Kasumi-1 (cell line): ENCODE data around the gene TRIM25.
"Not testable (repeated sequence)": the region's sequence is repeated elsewhere in the genome, so short reads cannot be mapped to it uniquely, and the experiment has no call there.

Experiments used
- DNase-seq, 2 experiments: peaks; one replicate each; lab custom pipeline; 2025; lab: John Stamatoyannopoulos, UW

The TRIM25 gene

DNA sequence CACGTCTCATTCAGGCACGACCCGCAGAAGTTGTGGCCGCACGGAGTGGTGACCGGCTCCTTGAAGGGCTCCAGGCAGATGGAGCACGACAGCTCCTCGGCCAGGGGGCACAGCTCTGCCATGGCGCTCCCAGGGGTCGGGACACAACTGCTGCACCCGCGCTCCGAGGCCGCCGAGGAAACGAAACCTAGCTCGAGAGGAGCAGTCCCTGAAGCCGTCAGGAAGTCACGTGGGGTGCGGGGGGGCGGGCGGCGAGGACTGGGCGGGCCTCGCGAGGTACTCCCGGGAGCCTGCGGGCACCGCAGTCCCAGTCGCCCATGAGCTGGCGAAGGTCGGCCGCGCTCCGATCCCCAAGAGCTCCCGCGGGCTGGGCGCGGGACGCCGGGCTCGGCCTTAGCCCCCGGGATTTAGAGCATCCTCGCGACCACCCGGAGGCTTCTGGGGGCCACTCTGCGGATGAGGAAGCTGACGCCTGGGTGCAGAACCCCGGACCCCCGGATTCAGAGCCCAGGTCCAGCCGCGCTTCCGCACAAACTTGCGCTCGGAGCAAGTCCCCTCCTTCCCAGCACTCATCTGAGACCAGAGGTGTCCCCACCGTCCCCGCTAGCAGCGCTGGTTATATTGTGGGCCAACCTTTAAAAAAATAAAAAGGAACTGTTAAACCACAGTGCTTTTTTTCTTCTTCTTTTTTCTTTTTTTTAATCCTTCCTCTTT is at the start of gene TRIM25:
Gene TRIM25, minus strand, starts transcription at position 183 of the 714 bp plus-strand sequence. Its CDS starts 61 bp downstream, at position 122.
- DNase-seq, result peak; percentile 88 to 93

- peak; percentile 87 to 93 for DNase-seq
Observed at GRCh38 chr17:56960596-56961538, 47.0 kb upstream of the TRIM25 start, which contains the start of gene COIL. Gene COIL, minus strand, starts transcription at chr17:56961050. Its CDS starts 31 bp downstream, at chr17:56961019.

DNA sequence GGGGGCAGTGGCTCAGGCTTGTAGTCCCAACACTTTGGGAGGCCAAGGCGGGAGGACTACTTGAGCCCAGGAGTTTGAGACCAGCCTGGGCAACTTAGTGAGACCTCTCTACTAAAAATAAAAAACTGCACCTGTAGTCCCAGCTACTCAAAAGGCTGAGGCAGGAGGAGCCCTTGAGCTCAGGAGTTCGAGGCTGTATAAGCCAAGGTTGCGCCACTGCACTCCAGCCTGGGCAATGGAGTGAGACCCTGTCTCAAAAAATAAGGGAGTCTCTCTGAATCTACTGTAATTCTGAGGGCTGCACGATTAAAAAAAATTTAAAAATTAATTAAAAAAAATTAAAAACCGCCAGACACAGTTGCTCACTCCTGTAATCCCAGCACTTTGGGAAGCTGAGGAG is 43.1 kb upstream of the TRIM25 start:
- DNase-seq, result no peak

DNA sequence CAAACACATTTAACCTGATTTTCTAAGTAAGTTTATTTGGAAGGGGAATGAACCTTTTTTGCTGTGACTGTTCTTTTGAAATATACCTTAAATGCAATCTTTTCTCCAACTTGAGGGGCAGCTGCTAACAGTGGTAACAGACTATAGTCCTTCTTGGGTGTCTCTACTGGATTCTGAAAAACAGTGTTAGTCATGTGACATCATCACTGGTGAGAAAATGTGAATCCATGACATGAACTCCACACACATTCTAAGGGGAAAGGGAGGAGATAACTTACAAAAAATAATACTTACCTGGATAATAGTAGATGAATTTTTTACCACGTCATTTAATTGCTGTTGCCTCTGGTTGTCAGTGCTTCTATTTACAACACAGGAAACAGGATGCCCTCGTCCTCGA is 35.7 kb upstream of the TRIM25 start:
- DNase-seq, result no peak

DNA sequence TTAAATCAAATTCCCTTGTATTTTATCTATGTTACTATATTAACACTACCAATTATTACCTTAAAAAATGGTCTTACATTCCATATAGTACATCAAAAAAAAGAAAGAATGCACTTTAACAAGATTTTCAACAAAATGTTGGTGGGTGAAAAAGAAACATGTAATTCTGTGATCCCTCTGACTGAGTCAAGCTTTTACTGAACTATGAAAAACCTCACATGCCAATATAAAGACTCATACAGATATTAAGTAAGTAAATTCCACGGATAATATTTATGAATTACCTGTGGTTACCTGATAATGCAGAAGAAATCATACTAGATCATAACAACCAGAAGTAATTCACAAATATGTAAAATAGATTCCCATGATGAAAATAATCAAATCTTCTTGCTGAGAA is 34.6 kb upstream of the TRIM25 start:
- no peak for DNase-seq

DNA sequence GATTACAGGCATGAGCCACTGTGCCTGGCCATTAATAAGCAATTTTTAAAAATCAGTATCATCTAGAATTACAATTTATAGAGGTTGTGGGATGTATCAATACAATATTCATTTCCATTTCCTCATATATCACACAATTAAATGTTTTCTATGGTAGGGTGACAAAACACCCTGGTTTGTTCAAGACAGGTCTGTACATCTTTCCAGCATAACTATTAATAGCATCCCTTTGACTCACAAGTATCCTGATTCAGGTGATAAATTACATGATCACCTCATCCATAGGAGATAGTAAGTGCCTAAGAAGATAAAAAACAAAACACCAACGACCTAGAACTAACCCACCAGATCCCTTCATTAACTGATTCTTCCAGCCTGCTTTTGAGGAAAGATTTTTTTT is 33.9 kb upstream of the TRIM25 start:
- no peak for DNase-seq

- no peak for DNase-seq
Observed at GRCh38 chr17:56945938-56946505, 32.2 kb upstream of the TRIM25 start.

GRCh38 chr17:56943505-56944125 is 29.8 kb upstream of the TRIM25 start:
- no peak for DNase-seq

DNA sequence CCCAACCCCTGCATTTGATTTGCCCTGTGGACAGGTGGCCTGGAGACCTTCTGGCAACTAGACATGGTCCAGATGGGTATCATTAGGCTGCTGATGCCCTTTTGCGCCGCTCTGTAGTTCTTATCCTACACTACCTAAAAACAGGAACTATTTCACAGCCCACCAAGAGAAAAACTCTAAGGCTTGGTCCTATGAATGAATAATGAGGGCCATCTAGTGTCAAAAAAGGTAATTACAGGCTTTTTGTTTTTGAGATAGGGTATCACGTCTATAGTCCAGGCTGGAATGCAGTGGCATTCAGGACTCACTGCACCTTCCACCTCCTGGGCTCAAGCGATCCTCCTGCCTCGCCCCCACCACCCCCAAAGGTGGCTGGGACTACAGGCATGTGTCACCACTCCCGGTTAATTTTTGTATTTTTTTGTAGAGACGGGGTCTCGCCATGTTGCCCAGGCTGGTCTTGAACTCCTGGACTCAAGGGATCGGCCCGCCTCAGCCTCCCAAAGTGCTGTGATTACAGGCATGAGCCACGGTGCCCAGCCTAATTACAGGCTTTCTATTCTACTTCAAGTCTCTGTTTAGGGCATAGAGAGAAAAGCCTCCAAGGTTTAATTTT is 26.1 kb upstream of the TRIM25 start:
- peak; percentile 90 to 95 for DNase-seq

DNA sequence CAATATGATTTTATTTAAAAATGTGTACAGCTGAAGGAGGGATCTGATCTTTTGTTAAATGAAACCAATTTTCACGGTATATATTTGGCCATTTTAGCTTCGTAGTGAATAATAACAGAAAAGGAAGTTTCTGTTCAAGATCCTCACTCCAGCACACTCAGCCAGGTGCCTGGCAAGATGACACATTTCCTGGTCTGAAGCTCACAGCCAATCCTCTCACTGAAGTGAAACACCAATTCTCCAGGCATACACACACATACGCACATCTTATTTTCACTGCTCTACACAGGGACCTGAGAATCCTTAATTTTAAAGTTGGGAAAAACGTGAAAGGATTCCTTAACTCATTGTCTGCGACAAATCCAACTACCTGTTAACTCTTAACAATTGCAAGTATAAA is 24.4 kb upstream of the TRIM25 start:
- DNase-seq, result not testable (repeated sequence)

GRCh38 chr17:56937687-56938086 is 23.8 kb upstream of the TRIM25 start:
- no peak for DNase-seq

DNA sequence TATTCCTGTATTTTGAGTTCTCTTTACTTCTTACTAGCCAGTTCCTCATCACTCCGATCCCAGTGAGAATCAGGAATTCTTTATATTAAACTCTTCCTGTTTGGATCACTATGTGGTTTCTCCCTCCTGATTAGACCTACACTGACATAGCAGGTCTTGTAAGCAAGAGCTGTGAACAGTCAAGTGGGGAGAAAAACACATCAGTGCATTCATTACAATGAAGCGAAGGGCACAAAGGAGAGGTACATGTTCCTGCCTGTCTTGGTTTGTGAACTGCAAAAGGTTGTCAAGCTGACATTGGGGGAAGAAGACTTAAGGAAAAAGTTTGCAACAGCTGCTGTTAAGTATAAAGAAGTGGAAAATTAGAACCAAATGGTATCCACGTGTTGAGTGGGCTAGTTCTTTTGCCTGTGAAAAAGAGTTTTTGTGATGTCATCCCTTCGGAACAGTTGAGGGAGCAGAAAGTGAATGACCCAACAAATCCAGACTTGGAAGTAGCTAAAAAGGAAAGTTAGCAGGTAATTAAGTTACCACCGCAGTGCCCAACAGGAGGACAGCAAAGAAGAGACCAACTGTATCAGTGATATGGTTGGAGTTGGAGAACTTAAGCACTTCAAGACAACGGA is 23.0 kb upstream of the TRIM25 start:
- DNase-seq, result no peak

- no peak for DNase-seq
Observed at GRCh38 chr17:56935461-56935860, 21.6 kb upstream of the TRIM25 start.

- DNase-seq, result no peak
Observed at GRCh38 chr17:56934280-56934679, 20.4 kb upstream of the TRIM25 start.

DNA sequence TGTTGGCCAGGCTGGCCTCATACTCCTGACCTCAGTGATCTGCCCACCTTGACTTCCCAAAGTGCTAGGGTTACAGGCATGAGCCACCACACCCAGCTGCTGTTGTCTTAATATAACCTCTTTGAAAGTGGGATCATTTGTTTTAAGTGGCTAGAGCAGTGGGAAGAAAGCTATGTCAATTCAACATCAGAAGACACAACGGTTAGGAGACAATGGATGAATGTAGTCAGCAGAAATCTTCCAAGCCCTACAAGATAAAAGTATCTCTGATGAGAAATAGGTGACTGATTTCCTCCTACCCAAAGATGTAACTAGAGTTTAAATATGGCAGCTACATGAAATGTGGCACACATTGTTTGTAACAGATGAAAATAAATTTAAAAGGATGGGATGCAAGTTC is 20.0 kb upstream of the TRIM25 start:
- DNase-seq, result no peak

DNA sequence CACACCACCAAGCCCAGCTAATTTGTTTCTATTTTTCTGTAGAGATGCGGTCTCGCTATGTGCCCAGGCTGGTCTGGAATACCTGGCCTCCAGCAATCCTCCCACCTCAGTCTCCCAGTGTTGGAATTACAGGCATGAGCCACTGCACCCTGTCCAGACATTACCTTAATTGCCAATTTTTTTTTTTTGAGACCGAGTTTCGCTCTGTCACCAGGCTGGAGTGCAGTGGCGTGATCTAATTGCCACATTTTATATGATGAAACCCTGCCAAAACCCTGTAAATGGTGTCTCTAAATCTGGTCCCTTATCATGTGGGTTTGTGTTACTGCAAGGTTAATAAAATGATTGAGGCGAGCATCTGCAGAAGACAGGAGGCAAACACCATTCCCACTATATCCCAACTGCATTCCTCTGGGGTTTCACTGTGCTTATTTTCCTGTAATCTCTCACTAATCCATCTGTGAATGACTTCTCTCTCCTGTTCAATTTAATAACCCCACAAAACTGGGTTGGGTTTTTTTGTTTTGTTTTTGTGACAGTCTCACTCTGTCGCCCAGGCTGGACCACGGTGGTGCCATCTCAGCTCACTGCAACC is 19.4 kb upstream of the TRIM25 start:
- no peak for DNase-seq

GRCh38 chr17:56930739-56931337 is 17.0 kb upstream of the TRIM25 start:
- DNase-seq, result no peak

GRCh38 chr17:56929362-56929969 is 15.6 kb upstream of the TRIM25 start:
- DNase-seq, result peak in 1 of 2 experiments; percentile 34

GRCh38 chr17:56928586-56928985 is 14.7 kb upstream of the TRIM25 start:
- DNase-seq, result no peak

DNA sequence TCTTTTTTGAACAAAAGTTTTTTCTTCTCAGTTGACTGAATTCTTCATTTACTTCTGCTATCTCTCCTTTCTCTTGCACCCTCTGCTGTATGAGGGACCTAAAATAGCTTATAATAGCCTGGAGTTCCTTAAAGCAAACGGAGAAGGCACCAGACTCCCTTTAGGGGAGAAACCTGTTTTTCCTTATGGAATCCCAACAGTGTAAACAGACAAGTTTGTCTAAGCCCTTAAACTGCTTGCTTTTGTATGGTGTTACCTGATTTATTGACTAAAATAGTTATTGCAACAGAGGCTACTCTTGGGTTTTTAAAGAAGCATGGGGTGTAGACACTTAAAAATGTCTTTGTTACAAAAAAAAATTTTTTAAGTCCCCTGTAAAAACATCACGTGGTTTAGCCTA is 12.9 kb upstream of the TRIM25 start:
- no peak for DNase-seq
